GM12878 (cell line): ENCODE results near the gene MRPL12. TPM values are rescaled to one million over a fixed set of nuclear protein-coding genes. Genes with fewer than 3 reads are reported as not detected.

Experiments used
- BACH1 ChIP-seq: fragments of 450-650 bp; IDR thresholded peaks from 2 replicates; pipeline ENCODE4 v1.6.1; 2017; ENCODE audit warnings: mild to moderate bottlenecking, borderline replicate concordance
- BCL11A ChIP-seq: IDR thresholded peaks from 2 replicates; pipeline ENCODE4 v1.6.1; 2011; ENCODE audit warnings: low read depth, low read length
- BRCA1 ChIP-seq: IDR thresholded peaks from 2 replicates; pipeline ENCODE4 v1.6.1; 2011; ENCODE audit warnings: low read depth, low read length, improper control_type of control experiment
- E4F1 ChIP-seq: fragments of 450-650 bp; IDR thresholded peaks from 2 replicates; pipeline ENCODE4 v1.6.1; 2018; ENCODE audit warnings: borderline replicate concordance, mild to moderate bottlenecking; ENCODE audit not compliant: partially characterized antibody
- ESRRA ChIP-seq: IDR thresholded peaks from 2 replicates; pipeline ENCODE4 v1.6.1; 2012; ENCODE audit warnings: mild to moderate bottlenecking, low read length, improper control_type of control experiment
- EZH2 ChIP-seq: IDR thresholded peaks from 2 replicates; pipeline ENCODE4 v1.6.1; 2012; ENCODE audit warnings: low read depth, mild to moderate bottlenecking, control low read depth, inconsistent platforms, low read length, borderline replicate concordance; ENCODE audit not compliant: control insufficient read depth
- GABPA ChIP-seq: IDR thresholded peaks from 2 replicates; pipeline ENCODE4 v1.6.1; 2014; ENCODE audit warnings: antibody characterized with exemption, low read depth, mild to moderate bottlenecking, inconsistent platforms
- HDAC6 ChIP-seq: fragments of 200-600 bp; sonication (generic); IDR thresholded peaks from one replicate; pipeline ENCODE4 v1.8.0; 2017; ENCODE audit warnings: antibody characterized with exemption; ENCODE audit not compliant: unreplicated experiment
- HSF1 ChIP-seq: fragments of 150-350 bp; IDR thresholded peaks from 2 replicates; pipeline ENCODE4 v1.6.1; 2014; ENCODE audit warnings: mild to moderate bottlenecking, low read depth, low read length
- PBX3 ChIP-seq: IDR thresholded peaks from 2 replicates; pipeline ENCODE4 v1.6.1; 2011; ENCODE audit warnings: mild to moderate bottlenecking, low read depth, low read length, moderate library complexity; ENCODE audit not compliant: insufficient replicate concordance
- POLR2AphosphoS5 ChIP-seq: IDR thresholded peaks from 2 replicates; pipeline ENCODE4 v1.6.1; 2011; ENCODE audit warnings: mild to moderate bottlenecking, low read length, inconsistent platforms
- RBBP5 ChIP-seq: fragments of 200-600 bp; sonication (generic); conservative IDR thresholded peaks from 2 replicates; pipeline ENCODE4 v1.6.1; 2016
- RUNX3 ChIP-seq: IDR thresholded peaks from 2 replicates; pipeline ENCODE4 v1.6.1; 2012; ENCODE audit warnings: low read length, inconsistent platforms
- SIN3A ChIP-seq: IDR thresholded peaks from 2 replicates; pipeline ENCODE4 v1.6.1; 2012; ENCODE audit warnings: low read depth, low read length, improper control_type of control experiment
- SMARCA5 ChIP-seq: fragments of 450-650 bp; IDR thresholded peaks from 2 replicates; pipeline ENCODE4 v1.6.1; 2017; ENCODE audit warnings: mild to moderate bottlenecking
- SMC3 ChIP-seq: IDR thresholded peaks from 2 replicates; pipeline ENCODE4 v1.6.1; 2011; ENCODE audit warnings: low read length, improper control_type of control experiment, borderline replicate concordance
- SP1 ChIP-seq: IDR thresholded peaks from one replicate; pipeline ENCODE4 v1.6.1; 2011; ENCODE audit warnings: low read depth, low read length
- SPI1 ChIP-seq: IDR thresholded peaks from 2 replicates; pipeline ENCODE4 v1.6.1; 2011; ENCODE audit warnings: low read depth, mild to moderate bottlenecking, low read length, moderate library complexity, borderline replicate concordance; ENCODE audit not compliant: insufficient read depth
- SREBF1 ChIP-seq: IDR thresholded peaks from 2 replicates; pipeline ENCODE4 v1.6.1; 2012; ENCODE audit warnings: mild to moderate bottlenecking, low read length
- STAT3 ChIP-seq: IDR thresholded peaks from 2 replicates; pipeline ENCODE4 v1.6.1; 2011; ENCODE audit warnings: low read depth, low read length, improper control_type of control experiment
- SUPT20H ChIP-seq: IDR thresholded peaks from 2 replicates; pipeline ENCODE4 v1.6.1; 2011; ENCODE audit warnings: low read depth, mild to moderate bottlenecking, low read length, moderate library complexity, borderline replicate concordance; ENCODE audit not compliant: control insufficient read depth
- TCF12 ChIP-seq: IDR thresholded peaks from 2 replicates; pipeline ENCODE4 v1.6.1; 2011; ENCODE audit warnings: low read depth, mild to moderate bottlenecking, low read length
- TCF3 ChIP-seq: IDR thresholded peaks from 2 replicates; pipeline ENCODE4 v1.6.1; 2012; ENCODE audit warnings: low read depth, mild to moderate bottlenecking, low read length, borderline replicate concordance; ENCODE audit not compliant: insufficient read depth
- YBX1 ChIP-seq: fragments of 450-650 bp; IDR thresholded peaks from 2 replicates; pipeline ENCODE4 v1.6.1; 2016; ENCODE audit warnings: antibody characterized with exemption
- YY1 ChIP-seq: IDR thresholded peaks from 2 replicates; pipeline ENCODE4 v1.6.1; 2011; ENCODE audit warnings: low read depth, mild to moderate bottlenecking, low read length
- polyA plus RNA-seq, 11 experiments: library from polyadenylated mRNA; depleted of rRNA in 4 of 11; unstranded in 6 of 11; stranded (reverse) in 5 of 11; fragments of >200 nt; fragmentation: Nextera tagmentation in 4 of 11; fragmentation: Illumina TruSeq in 1 of 11; extraction: Ambion mirVana in 4 of 11; extraction: Trizol in 1 of 11; gene quantifications; 1 replicate in 1 of 11; 2 replicates in 10 of 11; pipeline versions ENCODE4 v1.2.1 to v1.2.3, GENCODE V29; 2011 to 2016; ENCODE audit warnings: inconsistent platforms in 2 of 11, missing spikeins in 2 of 11, low read depth in 1 of 11
- total RNA-seq, 4 experiments: library from RNA; depleted of rRNA in 3 of 4; stranded (reverse); fragments of >200 nt in 3 of 4; fragmentation: Illumina TruSeq in 1 of 4; extraction: Trizol in 1 of 4; gene quantifications; 2 replicates each; pipeline versions ENCODE4 v1.2.1 to v1.2.3, GENCODE V29; 2013 to 2021
- TF ChIP-seq, protein P1 (sequence below): IDR thresholded peaks from 2 replicates; pipeline ENCODE4 v1.6.1; 2011; ENCODE audit warnings: borderline replicate concordance, low read depth, mild to moderate bottlenecking, moderate library complexity, mixed read lengths, low read length; ENCODE audit not compliant: insufficient read depth; ENCODE audit errors: extremely low read length

The MRPL12 gene
- total and polyA plus RNA-seq, 10 of the 15 experiments (the other 5 are each of a cell fraction or from before 2014, with no cell fraction given): 1.3 to 269 (median 117) TPM

DNA sequence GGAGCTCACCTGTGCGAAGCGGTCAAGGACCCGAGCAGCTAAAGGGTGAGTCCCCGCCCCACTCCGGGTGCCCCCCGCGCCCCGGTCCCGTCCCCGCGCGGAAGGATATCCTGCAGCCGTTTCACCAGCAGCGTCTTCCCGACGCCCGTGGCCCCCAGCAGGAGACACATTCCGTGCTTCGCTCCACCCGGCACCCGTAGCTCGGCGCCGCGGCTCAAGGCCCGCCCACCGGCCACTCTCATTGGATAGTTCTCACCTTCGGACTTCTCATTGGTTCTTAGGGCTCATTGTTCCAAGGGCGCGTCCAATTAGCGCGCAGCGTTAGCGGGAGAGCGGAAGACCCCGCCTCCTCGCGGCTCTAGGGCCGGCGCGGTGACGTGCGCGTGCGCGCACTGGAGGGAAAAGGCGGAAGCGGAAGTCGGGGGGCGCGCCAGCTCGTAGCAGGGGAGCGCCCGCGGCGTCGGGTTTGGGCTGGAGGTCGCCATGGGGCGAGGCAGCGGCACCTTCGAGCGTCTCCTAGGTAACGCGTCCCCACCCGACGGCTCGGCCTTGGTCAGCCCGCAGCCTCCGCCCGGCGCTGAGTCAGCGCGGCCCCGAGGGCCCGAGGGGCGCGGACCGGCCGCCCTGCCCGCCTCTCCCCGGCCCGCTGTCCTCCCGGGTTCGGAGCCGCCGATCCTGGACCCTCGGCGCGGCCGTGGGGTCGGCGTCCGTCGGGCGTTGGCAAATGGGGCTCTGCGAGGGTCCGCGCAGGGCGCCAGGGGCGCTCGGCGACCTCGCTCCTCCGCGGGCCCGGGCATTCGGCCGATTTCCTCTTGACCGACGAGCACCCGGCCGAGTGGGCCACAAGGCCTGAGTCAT lies 19.4 kb upstream of the MRPL12 start, which contains the start of the genes ARL16 and HGS (continued):
- TF ChIP-seq SIN3A (peak; percentile 89; the same call in 1 of the 2 replicates), SMC3 (no peak), E4F1 (peak; percentile 93), SPI1 (peak; percentile 68), BRCA1 (no peak), YBX1 (no peak), BCL11A (no peak), ESRRA (no peak), RBBP5 (no peak), TCF12 (0 out of 2 replicates have a peak, but pooled peaks have one; percentile 4), SUPT20H (no peak), EZH2 (no peak), HSF1 (no peak), STAT3 (no peak), SMARCA5 (peak; percentile 66), PBX3 (peak; percentile 61), TCF3 (no peak), RUNX3 (no peak; the same call in 1 of the 2 replicates), POLR2AphosphoS5 (peak; percentile 73; the same call in 1 of the 2 replicates), SP1 (peak; percentile 99), SREBF1 (peak; percentile 14; the same call in 1 of the 2 replicates), HDAC6 (no peak), GABPA (peak; percentile 82), YY1 (peak; percentile 52), BACH1 (peak; percentile 79)
- TF ChIP-seq, protein P1, sequence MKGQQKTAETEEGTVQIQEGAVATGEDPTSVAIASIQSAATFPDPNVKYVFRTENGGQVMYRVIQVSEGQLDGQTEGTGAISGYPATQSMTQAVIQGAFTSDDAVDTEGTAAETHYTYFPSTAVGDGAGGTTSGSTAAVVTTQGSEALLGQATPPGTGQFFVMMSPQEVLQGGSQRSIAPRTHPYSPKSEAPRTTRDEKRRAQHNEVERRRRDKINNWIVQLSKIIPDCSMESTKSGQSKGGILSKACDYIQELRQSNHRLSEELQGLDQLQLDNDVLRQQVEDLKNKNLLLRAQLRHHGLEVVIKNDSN: no peak
